Measurements from ENCODE around the gene CEP152. TPM values are rescaled to one million over a fixed set of nuclear protein-coding genes. Genes with fewer than 3 reads are reported as not detected.

CEP152 gene
- total RNA-seq, 4 donors from 2014 or later = 4.0 to 7.1 (median 6.3) TPM

DNA sequence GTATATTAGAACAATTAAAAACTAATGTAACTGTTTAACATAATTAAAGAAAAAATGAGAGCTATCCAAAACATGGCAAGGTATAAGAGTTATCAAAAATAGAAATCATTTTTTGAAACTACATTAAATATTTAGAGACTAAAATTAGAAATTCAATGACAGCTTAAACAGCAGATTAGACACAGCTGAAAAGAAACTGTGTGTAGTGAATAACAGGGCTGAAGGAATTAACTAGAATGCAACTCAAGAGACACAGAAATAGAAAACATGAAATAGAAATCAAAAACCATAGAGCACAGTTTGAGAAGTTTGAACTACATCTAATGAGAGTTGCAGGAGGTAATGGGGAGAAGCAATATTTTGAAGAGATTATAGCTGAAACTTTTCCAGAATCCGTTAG is 105.5 kb downstream of the CEP152 start:
- Histone ChIP-seq H3K36me3 (no peaks in the 10 kb centered on the region), H3K4me1 (no peaks in the 10 kb centered on the region), H3K4me3 (no peak overlapping the region), H3K27ac (no peak overlapping the region), H3K9me3 (no peaks in the 10 kb centered on the region), H3K27me3 (no peaks in the 10 kb centered on the region)
- DNase-seq (ENCODE audit: low spot score in 2 of 2) = no peak
- no peak for TF ChIP-seq POLR2AphosphoS5 (IDR thresholded peaks at IDR 0.05)
- no peak for TF ChIP-seq EP300 (IDR thresholded peaks at IDR 0.05)
- TF ChIP-seq, protein P1, sequence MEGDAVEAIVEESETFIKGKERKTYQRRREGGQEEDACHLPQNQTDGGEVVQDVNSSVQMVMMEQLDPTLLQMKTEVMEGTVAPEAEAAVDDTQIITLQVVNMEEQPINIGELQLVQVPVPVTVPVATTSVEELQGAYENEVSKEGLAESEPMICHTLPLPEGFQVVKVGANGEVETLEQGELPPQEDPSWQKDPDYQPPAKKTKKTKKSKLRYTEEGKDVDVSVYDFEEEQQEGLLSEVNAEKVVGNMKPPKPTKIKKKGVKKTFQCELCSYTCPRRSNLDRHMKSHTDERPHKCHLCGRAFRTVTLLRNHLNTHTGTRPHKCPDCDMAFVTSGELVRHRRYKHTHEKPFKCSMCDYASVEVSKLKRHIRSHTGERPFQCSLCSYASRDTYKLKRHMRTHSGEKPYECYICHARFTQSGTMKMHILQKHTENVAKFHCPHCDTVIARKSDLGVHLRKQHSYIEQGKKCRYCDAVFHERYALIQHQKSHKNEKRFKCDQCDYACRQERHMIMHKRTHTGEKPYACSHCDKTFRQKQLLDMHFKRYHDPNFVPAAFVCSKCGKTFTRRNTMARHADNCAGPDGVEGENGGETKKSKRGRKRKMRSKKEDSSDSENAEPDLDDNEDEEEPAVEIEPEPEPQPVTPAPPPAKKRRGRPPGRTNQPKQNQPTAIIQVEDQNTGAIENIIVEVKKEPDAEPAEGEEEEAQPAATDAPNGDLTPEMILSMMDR (IDR thresholded peaks at IDR 0.05) = no peak
- no peak for TF ChIP-seq POLR2A (IDR thresholded peaks at IDR 0.05)
- WGBS = 78% methylated on average over 1 of the region's 1 CpG

DNA sequence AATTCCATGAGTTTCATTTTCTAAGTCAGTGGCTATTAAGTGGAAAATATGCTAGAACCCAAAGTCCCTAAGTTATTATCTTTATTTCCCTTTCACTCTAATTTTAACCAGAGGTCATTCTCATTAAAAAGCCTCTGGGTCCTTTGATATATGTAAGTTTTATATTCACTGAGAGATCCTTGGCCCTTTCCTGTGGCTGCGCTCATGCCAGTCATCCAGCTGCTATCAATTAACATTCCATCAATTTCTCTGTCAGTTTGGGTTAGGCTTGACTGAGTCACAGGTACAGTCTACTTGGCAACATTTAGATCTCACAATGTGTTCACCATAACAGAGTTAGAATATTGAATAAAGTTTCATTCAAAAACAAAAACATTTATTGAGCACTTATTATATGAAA is 107.3 kb downstream of the CEP152 start:
- Histone ChIP-seq H3K4me1 (no peaks in the 10 kb centered on the region), H3K9me3 (no peaks in the 10 kb centered on the region), H3K27me3 (no peaks in the 10 kb centered on the region), H3K4me3 (no peak overlapping the region), H3K27ac (no peak overlapping the region), H3K36me3 (no peaks in the 10 kb centered on the region)
- DNase-seq (ENCODE audit: low spot score in 2 of 2) = no peak
- WGBS = 75% methylated on average over 1 of the region's 1 CpG
- TF ChIP-seq, protein P1 (IDR thresholded peaks at IDR 0.05) = no peak
- TF ChIP-seq POLR2AphosphoS5 (IDR thresholded peaks at IDR 0.05) (no peak), EP300 (IDR thresholded peaks at IDR 0.05) (no peak), POLR2A (IDR thresholded peaks at IDR 0.05) (no peak)

GRCh38 chr15:48702569-48703236 is 108.2 kb downstream of the CEP152 start:
- Histone ChIP-seq H3K9me3 (no peaks in the 10 kb centered on the region), H3K27me3 (no peaks in the 10 kb centered on the region), H3K27ac (no peak overlapping the region), H3K4me1 (no peaks in the 10 kb centered on the region), H3K36me3 (no peaks in the 10 kb centered on the region), H3K4me3 (no peak overlapping the region)
- whole genome bisulfite sequencing = 98% methylated on average over 2 of the region's 2 CpGs
- DNase-seq (ENCODE audit: low spot score in 2 of 2) = no peak
- no peak for TF ChIP-seq POLR2A (IDR thresholded peaks at IDR 0.05)
- no peak for TF ChIP-seq EP300 (IDR thresholded peaks at IDR 0.05)
- no peak for TF ChIP-seq POLR2AphosphoS5 (IDR thresholded peaks at IDR 0.05)
- TF ChIP-seq, protein P1 (IDR thresholded peaks at IDR 0.05) = no peak

- TF ChIP-seq, protein P1 (IDR thresholded peaks at IDR 0.05) = no peak
- TF ChIP-seq POLR2AphosphoS5 (IDR thresholded peaks at IDR 0.05) = no peak
- no peak for TF ChIP-seq POLR2A (IDR thresholded peaks at IDR 0.05)
- no peak for TF ChIP-seq EP300 (IDR thresholded peaks at IDR 0.05)
- Histone ChIP-seq H3K27ac (no peak overlapping the region), H3K4me3 (no peak overlapping the region), H3K27me3 (no peaks in the 10 kb centered on the region), H3K36me3 (no peaks in the 10 kb centered on the region), H3K9me3 (no peaks in the 10 kb centered on the region), H3K4me1 (no peaks in the 10 kb centered on the region)
- 54% methylated on average over 3 of the region's 3 CpGs for WGBS
- DNase-seq (ENCODE audit: low spot score in 2 of 2) = no peak
These were observed 114.1 kb downstream of the CEP152 start for GRCh38 chr15:48696627-48697312.

- TF ChIP-seq POLR2A (IDR thresholded peaks at IDR 0.05) = no peak
- TF ChIP-seq, protein P1 (IDR thresholded peaks at IDR 0.05) = no peak
- no peak for TF ChIP-seq POLR2AphosphoS5 (IDR thresholded peaks at IDR 0.05)
- no peak for TF ChIP-seq EP300 (IDR thresholded peaks at IDR 0.05)
- 75% methylated on average over 6 of the region's 6 CpGs for WGBS
These were observed 114.9 kb downstream of the CEP152 start for GRCh38 chr15:48695827-48696573.

More at GRCh38 chr15:48695827-48696573, 114.9 kb downstream of the CEP152 start:
- Histone ChIP-seq H3K27ac (no peak overlapping the region), H3K9me3 (no peaks in the 10 kb centered on the region), H3K4me3 (no peak overlapping the region), H3K4me1 (no peaks in the 10 kb centered on the region), H3K27me3 (no peaks in the 10 kb centered on the region), H3K36me3 (no peaks in the 10 kb centered on the region)
- no peak for DNase-seq (ENCODE audit: low spot score in 2 of 2)

Data from suprapubic skin (tissue), 4 donors.